CD4-positive, alpha-beta T cell treated with Interleukin-2 at 100 ng/mL for 4 hours (primary cell): ENCODE measurements around the gene ALAD.
"Not testable (repeated sequence)": the region's sequence is repeated elsewhere in the genome, so short reads cannot be mapped to it uniquely, and the experiment has no call there.

ENCODE experiments used
- DNase-seq: peaks from one replicate; pipeline ENCODE4 v3.0.0-alpha.2; 2020; ENCODE audit warnings: low spot score

The ALAD gene

GRCh38 chr9:113398796-113399195 lies 2.3 kb downstream of the ALAD start:
- no peak for DNase-seq

GRCh38 chr9:113397203-113397631 lies 3.9 kb downstream of the ALAD start:
- DNase-seq = no peak

- DNase-seq = no peak
Observed at GRCh38 chr9:113395000-113395861, 5.9 kb downstream of the ALAD start.

GRCh38 chr9:113393281-113393680 lies 7.8 kb downstream of the ALAD start:
- DNase-seq = no peak

GRCh38 chr9:113391917-113392316 lies 9.2 kb downstream of the ALAD start:
- no peak for DNase-seq

GRCh38 chr9:113390192-113390960 lies 10.7 kb downstream of the ALAD start:
- DNase-seq = no peak

- no peak for DNase-seq
Observed at GRCh38 chr9:113389451-113389850, 11.6 kb downstream of the ALAD start.

- no peak for DNase-seq
Observed at GRCh38 chr9:113388833-113389232, 12.3 kb downstream of the ALAD start.

GRCh38 chr9:113387560-113388230 lies 13.4 kb downstream of the ALAD start:
- DNase-seq = no peak

- DNase-seq = no peak
Observed at GRCh38 chr9:113386571-113387393, 14.3 kb downstream of the ALAD start.

GRCh38 chr9:113381909-113382411 lies 19.1 kb downstream of the ALAD start:
- no peak for DNase-seq

GRCh38 chr9:113381441-113381840 lies 19.6 kb downstream of the ALAD start:
- not testable (repeated sequence) for DNase-seq

GRCh38 chr9:113380869-113381378 lies 20.2 kb downstream of the ALAD start:
- no peak for DNase-seq

- DNase-seq = not testable (repeated sequence)
Observed at GRCh38 chr9:113379829-113380210, 21.3 kb downstream of the ALAD start.

GRCh38 chr9:113379094-113379828 lies 21.8 kb downstream of the ALAD start:
- DNase-seq = not testable (repeated sequence)

GRCh38 chr9:113376634-113377567 lies 24.2 kb downstream of the ALAD start, which contains the start of gene HDHD3:
Gene HDHD3 (minus strand): TSS chr9:113376986. CDS start chr9:113374354, 2,632 bp downstream.
- DNase-seq = peak; percentile 86

- no peak for DNase-seq
Observed at GRCh38 chr9:113375057-113376023, 25.7 kb downstream of the ALAD start.
